HepG2 (cell line): ENCODE data around the gene SIGLEC9. TPM values are rescaled to one million over a fixed set of nuclear protein-coding genes. Genes with fewer than 3 reads are reported as not detected.

Experiments
- ATAC-seq: fragments of 200-7000 bp; cut with Tn5 transposase; 3 replicates; pipeline ENCODE4 v1.9.1; 2020; ENCODE audit warnings: mild to moderate bottlenecking, moderate library complexity
- BruUV-seq: library from RNA; stranded (reverse); fragments of 400-500 nt; replicated peaks from 2 replicates; lab custom pipeline; 2021; lab: Mats Ljungman, UMichigan
- CTCF ChIA-PET: fragments of 300-600 bp; formaldehyde crosslinking; extraction: SDS; loops from one replicate; lab custom pipeline; 2021; ENCODE audit warnings: low total read pairs, inconsistent platforms, low intra/inter-chr PET ratio; lab: Yijun Ruan, JAX
- POLR2A ChIA-PET: fragments of 350-600 bp; sonication (Branson Sonifier 250); formaldehyde crosslinking; loops from one replicate; lab custom pipeline; 2020; ENCODE audit warnings: antibody characterized with exemption, inconsistent platforms; lab: Yijun Ruan, JAX
- DNase-seq: peaks from one replicate; pipeline ENCODE4 v3.0.0-alpha.2; 2015; ENCODE audit warnings: low spot score
- FAIRE-seq: peaks from 3 replicates; lab custom pipeline; 2011; peaks lifted over from hg19 to GRCh38; lab: Jason Lieb, UNC
- H2AFZ ChIP-seq: one replicate; pipeline ENCODE4 v1.6.1; 2011; ENCODE audit warnings: low read length, inconsistent platforms
- H3K27ac ChIP-seq: fragments of 300-600 bp; 3 replicates; pipeline ENCODE4 v1.8.0; 2011; ENCODE audit warnings: mixed run types, mild to moderate bottlenecking, mixed read lengths, low read length, inconsistent platforms; ENCODE audit not compliant: insufficient read depth; ENCODE audit errors: extremely low read length
- H3K27me3 ChIP-seq, 2 experiments: fragments of 200-600 bp in 1 of 2; 2 replicates in 1 of 2; 3 replicates in 1 of 2; pipeline versions ENCODE4 v1.6.0 to v1.8.0; 2011; ENCODE audit warnings: low read length in 2 of 2, mild to moderate bottlenecking in 2 of 2, moderate library complexity in 2 of 2, inconsistent platforms in 1 of 2; ENCODE audit not compliant: insufficient read depth in 2 of 2, control insufficient read depth in 1 of 2
- H3K36me3 ChIP-seq, 2 experiments: fragments of 200-600 bp in 1 of 2; replicated peaks in 1 of 2; 2 replicates in 1 of 2; 3 replicates in 1 of 2; pipeline versions ENCODE4 v1.5.1 to v1.8.0; 2011; ENCODE audit warnings: low read length in 2 of 2, inconsistent platforms in 1 of 2; ENCODE audit not compliant: insufficient read depth in 2 of 2, control insufficient read depth in 1 of 2
- H3K4me1 ChIP-seq: 2 replicates; pipeline ENCODE4 v1.5.1; 2012; ENCODE audit warnings: low read length, inconsistent platforms; ENCODE audit not compliant: insufficient read depth
- H3K4me2 ChIP-seq: 2 replicates; pipeline ENCODE4 v1.6.0; 2011; ENCODE audit warnings: low read depth, low read length, inconsistent platforms
- H3K4me3 ChIP-seq, 3 experiments: fragments of 200-600 bp in 1 of 3; sonication (generic), shearing (Covaris generic) in 1 of 3; replicated peaks in 1 of 3; 2 replicates each; pipeline ENCODE4 v1.5.1; 2011 to 2016; ENCODE audit warnings: low read length in 3 of 3, inconsistent platforms in 2 of 3, low read depth in 2 of 3, mild to moderate bottlenecking in 2 of 3, control low read depth in 1 of 3, mixed read lengths in 1 of 3; ENCODE audit not compliant: insufficient read depth in 1 of 3
- H3K79me2 ChIP-seq: one replicate; pipeline ENCODE4 v1.6.1; 2011; ENCODE audit warnings: low read length, inconsistent platforms; ENCODE audit not compliant: insufficient read depth
- H3K9ac ChIP-seq: 2 replicates; pipeline ENCODE4 v1.6.0; 2011; ENCODE audit warnings: mild to moderate bottlenecking, low read depth, low read length, inconsistent platforms; ENCODE audit not compliant: insufficient read depth
- H3K9me3 ChIP-seq: 2 replicates; pipeline ENCODE4 v1.5.1; 2012; ENCODE audit warnings: mild to moderate bottlenecking, low read length
- H4K20me1 ChIP-seq: 2 replicates; pipeline ENCODE4 v1.6.0; 2011; ENCODE audit warnings: inconsistent platforms, mild to moderate bottlenecking, low read length, moderate library complexity; ENCODE audit not compliant: insufficient read depth
- ARID5B ChIP-seq: IDR thresholded peaks from 2 replicates; pipeline ENCODE4 v1.4.0; 2020; ENCODE audit warnings: mild to moderate bottlenecking, missing genetic modification reagents
- CHD4 ChIP-seq: fragments of 200-600 bp; sonication (generic); IDR thresholded peaks from 2 replicates; pipeline ENCODE4 v1.7.0; 2017; ENCODE audit warnings: mild to moderate bottlenecking, low read length, borderline replicate concordance
- HNRNPL ChIP-seq: fragments of 200-400 bp; formaldehyde crosslinking; IDR thresholded peaks from 2 replicates; pipeline ENCODE4 v1.6.1; 2017; ENCODE audit warnings: mild to moderate bottlenecking, low read depth, low read length
- IRF2 ChIP-seq: IDR thresholded peaks from 2 replicates; pipeline ENCODE4 v1.6.1; 2018; ENCODE audit warnings: missing genetic modification reagents, missing compliant biosample characterization
- KDM5A ChIP-seq: fragments of 200-600 bp; sonication (generic); IDR thresholded peaks from 2 replicates; pipeline ENCODE4 v1.7.0; 2018; ENCODE audit warnings: antibody characterized with exemption, mild to moderate bottlenecking, low read length, borderline replicate concordance
- MAX ChIP-seq: IDR thresholded peaks from 2 replicates; pipeline ENCODE4 v1.6.1; 2012; ENCODE audit warnings: inconsistent platforms
- MBNL3 ChIP-seq: fragments of 250-450 bp; sonication (Bioruptor Pico); conservative IDR thresholded peaks from 2 replicates; pipeline ENCODE4 v1.8.0; 2022; ENCODE audit warnings: mild to moderate bottlenecking, inconsistent platforms
- MEIS2 ChIP-seq: sonication (generic); formaldehyde crosslinking; IDR thresholded peaks from 2 replicates; pipeline ENCODE4 v1.9.0; 2021; ENCODE audit warnings: mild to moderate bottlenecking, missing genetic modification reagents
- RFX3 ChIP-seq: IDR thresholded peaks from 2 replicates; pipeline ENCODE4 v1.6.1; 2016; ENCODE audit warnings: missing biosample characterization, missing genetic modification reagents
- YEATS2 ChIP-seq: sonication (generic); formaldehyde crosslinking; IDR thresholded peaks from 2 replicates; pipeline ENCODE4 v1.4.0; 2020; ENCODE audit warnings: missing genetic modification reagents, borderline replicate concordance
- ZBTB26 ChIP-seq: IDR thresholded peaks from 2 replicates; pipeline ENCODE4 v1.6.1; 2016; ENCODE audit warnings: missing compliant biosample characterization, missing genetic modification reagents, borderline replicate concordance
- ZNF143 ChIP-seq: sonication (generic); formaldehyde crosslinking; IDR thresholded peaks from 2 replicates; pipeline ENCODE4 v1.4.0; 2020; ENCODE audit warnings: missing genetic modification reagents
- ZNF232 ChIP-seq: sonication (generic); formaldehyde crosslinking; IDR thresholded peaks from 2 replicates; pipeline ENCODE4 v1.4.0; 2020; ENCODE audit warnings: missing genetic modification reagents, borderline replicate concordance
- ZNF329 ChIP-seq: sonication (generic); formaldehyde crosslinking; IDR thresholded peaks from 2 replicates; pipeline ENCODE4 v1.9.0; 2021; ENCODE audit warnings: low read depth, mild to moderate bottlenecking, missing genetic modification reagents
- WGBS: methylation state at CpG from one replicate; pipeline ENCODE4 v1.1.6; 2017; ENCODE audit warnings: low lambda C conversion rate; 5-methylcytosine and 5-hydroxymethylcytosine counted together
- in situ Hi-C: cut with HindIII; loops from 2 replicates; pipeline ENCODE4 v1.10.0; 2017; ENCODE audit warnings: low pct_unique_long_range_greater_than_20kb; ENCODE audit not compliant: extremely low pct_ligation_motif_present
- intact Hi-C: fragments of 100-400 bp; cut with micrococcal nuclease; formaldehyde crosslinking; loops from one replicate; pipeline ENCODE4 v1.10.0; 2022; ENCODE audit not compliant: unreplicated experiment
- polyA plus RNA-seq, 8 experiments: library from polyadenylated mRNA; depleted of rRNA in 3 of 8; stranded (reverse) in 7 of 8; unstranded in 1 of 8; fragments of >200 nt; fragmentation: Illumina TruSeq in 4 of 8; extraction: Trizol in 4 of 8; gene quantifications; 2 replicates each; pipeline versions ENCODE4 v1.2.1 to v1.2.3, GENCODE V29; 2011 to 2016; ENCODE audit warnings: low read depth in 4 of 8, missing spikeins in 1 of 8, mixed read lengths in 1 of 8; ENCODE audit not compliant: insufficient read depth in 1 of 8
- total RNA-seq, 5 experiments: library from RNA; depleted of rRNA; stranded (reverse); fragments of >200 nt; fragmentation: Illumina TruSeq; extraction: Trizol; gene quantifications; 2 replicates each; pipeline ENCODE4 v1.2.3, GENCODE V29; 2016; ENCODE audit warnings: low read depth in 1 of 5
- TF ChIP-seq, protein P1 (sequence below): sonication (generic); formaldehyde crosslinking; IDR thresholded peaks from 2 replicates; pipeline ENCODE4 v1.4.0; 2020; ENCODE audit warnings: mild to moderate bottlenecking, missing genetic modification reagents
- TF ChIP-seq, protein P2 (sequence below): IDR thresholded peaks from 2 replicates; pipeline ENCODE4 v1.6.1; 2016; ENCODE audit warnings: missing compliant biosample characterization, missing genetic modification reagents, borderline replicate concordance

The SIGLEC9 gene
- total and polyA plus RNA-seq, 2 of the 13 experiments (the other 11 are each of a cell fraction or from before 2014, with no cell fraction given): not detected

- Histone ChIP-seq H3K4me1 (peaks cover 15% of the 10 kb centered on the region), H3K27ac (peak within 1 kb of the TSS; percentile 52), H3K9me3 (no peaks in the 10 kb centered on the region), H3K36me3 (peaks cover 0 to 2% of the 10 kb centered on the region in 2 experiments; a peak in 1 of 5 replicates), H3K79me2 (peaks cover 3% of the 10 kb centered on the region), H3K9ac (peak within 1 kb of the TSS; percentile 76), H3K4me3 (peak within 1 kb of the TSS; percentile 66 to 91 (median 90)), H2AFZ (no peak within 1 kb of the TSS), H3K27me3 (peaks cover 0 to 9% of the 10 kb centered on the region in 2 experiments; a peak in 1 of 5 replicates), H3K4me2 (peak within 1 kb of the TSS; percentile 92), H4K20me1 (no peaks in the 10 kb centered on the region)
- peak; percentile 98 for FAIRE-seq
- no TSS peak for BruUV-seq
- in situ Hi-C loops: no loop called here
- intact Hi-C loops: loop anchor here (10.0 kb wide), 1 partner anchor 173 kb away; no protein-coding TSS in a partner anchor
- CTCF ChIA-PET: no interaction called here
- peak; percentile 98 for DNase-seq
- WGBS: 0% methylated on average over 21 of the region's 43 CpGs
- POLR2A ChIA-PET: no interaction called here
- ATAC-seq: peak; percentile 98
- TF ChIP-seq MBNL3 (CRISPR knock-in tag) (no peak), ARID5B (CRISPR knock-in tag) (peak; percentile 50; the same call in 1 of the 2 replicates), ZNF232 (0 out of 2 replicates have a peak, but pooled peaks have one; percentile 76), ZNF143 (peak; percentile 98), CHD4 (no peak), IRF2 (CRISPR knock-in tag) (peak; percentile 96), MEIS2 (CRISPR knock-in tag) (no peak), KDM5A (0 out of 2 replicates have a peak, but pooled peaks have one; percentile 29), YEATS2 (CRISPR knock-in tag) (peak; percentile 83; the same call in 1 of the 2 replicates), ZNF329 (CRISPR knock-in tag) (no peak), HNRNPL (peak; percentile 91), MAX (peak; percentile 87), RFX3 (peak; percentile 97), ZBTB26 (CRISPR knock-in tag) (no peak)
- TF ChIP-seq, protein P1, sequence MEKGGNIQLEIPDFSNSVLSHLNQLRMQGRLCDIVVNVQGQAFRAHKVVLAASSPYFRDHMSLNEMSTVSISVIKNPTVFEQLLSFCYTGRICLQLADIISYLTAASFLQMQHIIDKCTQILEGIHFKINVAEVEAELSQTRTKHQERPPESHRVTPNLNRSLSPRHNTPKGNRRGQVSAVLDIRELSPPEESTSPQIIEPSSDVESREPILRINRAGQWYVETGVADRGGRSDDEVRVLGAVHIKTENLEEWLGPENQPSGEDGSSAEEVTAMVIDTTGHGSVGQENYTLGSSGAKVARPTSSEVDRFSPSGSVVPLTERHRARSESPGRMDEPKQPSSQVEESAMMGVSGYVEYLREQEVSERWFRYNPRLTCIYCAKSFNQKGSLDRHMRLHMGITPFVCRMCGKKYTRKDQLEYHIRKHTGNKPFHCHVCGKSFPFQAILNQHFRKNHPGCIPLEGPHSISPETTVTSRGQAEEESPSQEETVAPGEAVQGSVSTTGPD: no peak
- TF ChIP-seq, protein P2, sequence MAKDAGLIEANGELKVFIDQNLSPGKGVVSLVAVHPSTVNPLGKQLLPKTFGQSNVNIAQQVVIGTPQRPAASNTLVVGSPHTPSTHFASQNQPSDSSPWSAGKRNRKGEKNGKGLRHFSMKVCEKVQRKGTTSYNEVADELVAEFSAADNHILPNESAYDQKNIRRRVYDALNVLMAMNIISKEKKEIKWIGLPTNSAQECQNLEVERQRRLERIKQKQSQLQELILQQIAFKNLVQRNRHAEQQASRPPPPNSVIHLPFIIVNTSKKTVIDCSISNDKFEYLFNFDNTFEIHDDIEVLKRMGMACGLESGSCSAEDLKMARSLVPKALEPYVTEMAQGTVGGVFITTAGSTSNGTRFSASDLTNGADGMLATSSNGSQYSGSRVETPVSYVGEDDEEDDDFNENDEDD: 0 out of 2 replicates have a peak, but pooled peaks have one; percentile 1
Observed at GRCh38 chr19:51108066-51108804, 16.5 kb upstream of the SIGLEC9 start, which contains the start of gene CTU1. TSS of gene CTU1 (minus strand) at chr19:51108409. CDS start at chr19:51104569, 3,840 bp downstream.
